Measurements from ENCODE around the gene CGGBP1.
"Not testable (repeated sequence)": the region's sequence is repeated elsewhere in the genome, so short reads cannot be mapped to it uniquely, and the experiment has no call there.

CGGBP1 gene

GRCh38 chr3:88034491-88035275 is 24.1 kb downstream of the CGGBP1 start:
- DNase-seq (ENCODE audit: low spot score) = no peak

GRCh38 chr3:88033808-88034207 is 25.0 kb downstream of the CGGBP1 start:
- no peak for DNase-seq (ENCODE audit: low spot score)

GRCh38 chr3:88033079-88033478 is 25.7 kb downstream of the CGGBP1 start:
- no peak for DNase-seq (ENCODE audit: low spot score)

GRCh38 chr3:88032245-88032644 is 26.6 kb downstream of the CGGBP1 start:
- DNase-seq (ENCODE audit: low spot score) = no peak

GRCh38 chr3:88031642-88032077 is 27.1 kb downstream of the CGGBP1 start:
- DNase-seq (ENCODE audit: low spot score) = no peak

GRCh38 chr3:88030210-88030609 is 28.6 kb downstream of the CGGBP1 start:
- no peak for DNase-seq (ENCODE audit: low spot score)

- no peak for DNase-seq (ENCODE audit: low spot score)
Observed at GRCh38 chr3:88028876-88029275, 29.9 kb downstream of the CGGBP1 start.

- DNase-seq (ENCODE audit: low spot score) = no peak
Observed at GRCh38 chr3:88025001-88025552, 33.7 kb downstream of the CGGBP1 start.

- DNase-seq (ENCODE audit: low spot score) = no peak
Observed at GRCh38 chr3:88019024-88019423, 39.8 kb downstream of the CGGBP1 start.

- not testable (repeated sequence) for DNase-seq (ENCODE audit: low spot score)
Observed at GRCh38 chr3:88015656-88016055, 43.1 kb downstream of the CGGBP1 start.

- no peak for DNase-seq (ENCODE audit: low spot score)
Observed at GRCh38 chr3:88013592-88013991, 45.2 kb downstream of the CGGBP1 start.

GRCh38 chr3:88010810-88011209 is 48.0 kb downstream of the CGGBP1 start:
- DNase-seq (ENCODE audit: low spot score) = no peak

GRCh38 chr3:88009066-88009465 is 49.7 kb downstream of the CGGBP1 start:
- no peak for DNase-seq (ENCODE audit: low spot score)

GRCh38 chr3:88005066-88005465 is 53.7 kb downstream of the CGGBP1 start:
- DNase-seq (ENCODE audit: low spot score) = no peak

GRCh38 chr3:88003115-88003755 is 55.6 kb downstream of the CGGBP1 start:
- peak; percentile 12 for DNase-seq (ENCODE audit: low spot score)

- no peak for DNase-seq (ENCODE audit: low spot score)
Observed at GRCh38 chr3:88002448-88002847, 56.4 kb downstream of the CGGBP1 start.

Data from HuH-7.5 (cell line).